ENCODE data around the gene SLC25A31. TPM values are rescaled to one million over a fixed set of nuclear protein-coding genes. Genes with fewer than 3 reads are reported as not detected.

The SLC25A31 gene
- not detected for polyA plus RNA-seq (2013, experiment 1 of 2)
- polyA plus RNA-seq (2013, experiment 2 of 2): not detected

- H3K4me3 ChIP-seq (ENCODE audit: low read length): no peak within 1 kb of the TSS
- WGBS (ENCODE audit: extremely low coverage, insufficient coverage, low lambda C conversion rate): no CpG with 5 or more reads among the region's 64 CpGs
- H3K79me2 ChIP-seq (ENCODE audit: control insufficient read depth, insufficient read depth, low read length): no peaks in the 10 kb centered on the region
- no peaks in the 10 kb centered on the region for H3K4me1 ChIP-seq (ENCODE audit: control insufficient read depth, low read depth, low read length)
- H3K4me2 ChIP-seq (ENCODE audit: low read length): no peak within 1 kb of the TSS
- no peak within 1 kb of the TSS for H2BK120ac ChIP-seq (ENCODE audit: low read depth, low read length)
- no peak within 1 kb of the TSS for H3K23ac ChIP-seq (ENCODE audit: low read length)
- no peaks in the 10 kb centered on the region for H3K36me3 ChIP-seq (ENCODE audit: control insufficient read depth, insufficient read depth, low read length)
- no peak within 1 kb of the TSS for H4K8ac ChIP-seq (ENCODE audit: low read depth, low read length)
- no peak within 1 kb of the TSS for H2BK15ac ChIP-seq (replicated peaks; ENCODE audit: low read depth)
- H4K5ac ChIP-seq (ENCODE audit: low read length): no peak within 1 kb of the TSS
- H3K18ac ChIP-seq (ENCODE audit: low read length): no peak within 1 kb of the TSS
- no peaks in the 10 kb centered on the region for H3K79me1 ChIP-seq (ENCODE audit: low read length)
- no peak within 1 kb of the TSS for H3K56ac ChIP-seq (ENCODE audit: low read length)
- H3K9ac ChIP-seq (ENCODE audit: low read length): no peak within 1 kb of the TSS
- H2AK5ac ChIP-seq (ENCODE audit: low read length): no peak within 1 kb of the TSS
- DNase-seq: no peak
- H3K27ac ChIP-seq (ENCODE audit: low read depth, low read length): no peak within 1 kb of the TSS
- no peak within 1 kb of the TSS for H2BK5ac ChIP-seq (ENCODE audit: low read length)
- H3K27me3 ChIP-seq (ENCODE audit: insufficient read depth, low read length, poor library complexity): no peaks in the 10 kb centered on the region
- H3K4ac ChIP-seq (ENCODE audit: low read depth, low read length): no peak within 1 kb of the TSS
These were observed at the start of gene SLC25A31 for GRCh38 chr4:127730142-127730913. Gene SLC25A31 (plus strand): TSS chr4:127730400. CDS start chr4:127730546, 146 bp downstream.

DNA sequence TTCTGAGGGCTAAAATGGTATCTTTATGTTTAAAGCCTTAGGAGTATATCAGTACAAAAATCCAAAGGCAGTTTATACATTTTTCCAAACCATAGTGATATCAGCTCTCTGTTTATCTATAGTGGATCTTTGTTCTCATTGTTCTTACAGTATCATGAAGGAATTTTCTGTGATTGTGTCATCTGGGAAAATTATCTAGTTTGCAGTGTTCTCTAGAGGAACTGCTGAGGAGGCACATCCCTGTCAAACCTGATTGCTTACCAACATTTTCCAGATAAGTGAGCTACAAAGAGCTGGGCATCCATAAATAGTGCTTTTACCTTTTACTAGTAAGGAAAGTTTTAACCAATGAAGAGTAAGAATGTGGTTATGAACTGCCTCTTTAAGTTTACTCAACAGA, 44.9 kb upstream of the SLC25A31 start:
- no peaks in the 10 kb centered on the region for H3K36me3 ChIP-seq (ENCODE audit: control insufficient read depth, insufficient read depth, low read length)
- H3K56ac ChIP-seq (ENCODE audit: low read length): no peak overlapping the region
- H3K9ac ChIP-seq (ENCODE audit: low read length): no peak overlapping the region
- no peak overlapping the region for H2BK5ac ChIP-seq (ENCODE audit: low read length)
- no peak overlapping the region for H3K4me2 ChIP-seq (ENCODE audit: low read length)
- H3K27me3 ChIP-seq (ENCODE audit: insufficient read depth, low read length, poor library complexity): no peaks in the 10 kb centered on the region
- no peak overlapping the region for H3K23ac ChIP-seq (ENCODE audit: low read length)
- H3K79me1 ChIP-seq (ENCODE audit: low read length): no peaks in the 10 kb centered on the region
- H3K4ac ChIP-seq (ENCODE audit: low read depth, low read length): no peak overlapping the region
- no peaks in the 10 kb centered on the region for H3K4me1 ChIP-seq (ENCODE audit: control insufficient read depth, low read depth, low read length)
- H4K8ac ChIP-seq (ENCODE audit: low read depth, low read length): no peak overlapping the region
- no peak overlapping the region for H3K18ac ChIP-seq (ENCODE audit: low read length)
- peak; percentile 23 for DNase-seq
- H2AK5ac ChIP-seq (ENCODE audit: low read length): no peak overlapping the region
- no peak overlapping the region for H4K5ac ChIP-seq (ENCODE audit: low read length)
- H2BK15ac ChIP-seq (replicated peaks; ENCODE audit: low read depth): no peak overlapping the region
- no peak overlapping the region for H2BK120ac ChIP-seq (ENCODE audit: low read depth, low read length)
- no peak overlapping the region for H3K27ac ChIP-seq (ENCODE audit: low read depth, low read length)
- no peaks in the 10 kb centered on the region for H3K79me2 ChIP-seq (ENCODE audit: control insufficient read depth, insufficient read depth, low read length)
- no peak overlapping the region for H3K4me3 ChIP-seq (ENCODE audit: low read length)

- Histone ChIP-seq H3K4me2 (ENCODE audit: low read length) (no peak overlapping the region), H3K4ac (ENCODE audit: low read depth, low read length) (no peak overlapping the region), H2BK15ac (replicated peaks; ENCODE audit: low read depth) (no peak overlapping the region), H3K18ac (ENCODE audit: low read length) (no peak overlapping the region), H3K56ac (ENCODE audit: low read length) (no peak overlapping the region), H3K4me1 (ENCODE audit: control insufficient read depth, low read depth, low read length) (no peaks in the 10 kb centered on the region), H3K4me3 (ENCODE audit: low read length) (no peak overlapping the region), H3K36me3 (ENCODE audit: control insufficient read depth, insufficient read depth, low read length) (no peaks in the 10 kb centered on the region), H4K5ac (ENCODE audit: low read length) (no peak overlapping the region), H3K79me1 (ENCODE audit: low read length) (no peaks in the 10 kb centered on the region), H2AK5ac (ENCODE audit: low read length) (no peak overlapping the region), H3K23ac (ENCODE audit: low read length) (no peak overlapping the region), H3K27ac (ENCODE audit: low read depth, low read length) (no peak overlapping the region), H2BK120ac (ENCODE audit: low read depth, low read length) (no peak overlapping the region), H4K8ac (ENCODE audit: low read depth, low read length) (no peak overlapping the region), H2BK5ac (ENCODE audit: low read length) (no peak overlapping the region), H3K27me3 (ENCODE audit: insufficient read depth, low read length, poor library complexity) (no peaks in the 10 kb centered on the region), H3K79me2 (ENCODE audit: control insufficient read depth, insufficient read depth, low read length) (no peaks in the 10 kb centered on the region), H3K9ac (ENCODE audit: low read length) (no peak overlapping the region)
- WGBS (ENCODE audit: extremely low coverage, insufficient coverage, low lambda C conversion rate): no CpG with 5 or more reads among the region's 2 CpGs
- no peak for DNase-seq
These were observed 43.5 kb upstream of the SLC25A31 start for GRCh38 chr4:127686658-127687057.

DNA sequence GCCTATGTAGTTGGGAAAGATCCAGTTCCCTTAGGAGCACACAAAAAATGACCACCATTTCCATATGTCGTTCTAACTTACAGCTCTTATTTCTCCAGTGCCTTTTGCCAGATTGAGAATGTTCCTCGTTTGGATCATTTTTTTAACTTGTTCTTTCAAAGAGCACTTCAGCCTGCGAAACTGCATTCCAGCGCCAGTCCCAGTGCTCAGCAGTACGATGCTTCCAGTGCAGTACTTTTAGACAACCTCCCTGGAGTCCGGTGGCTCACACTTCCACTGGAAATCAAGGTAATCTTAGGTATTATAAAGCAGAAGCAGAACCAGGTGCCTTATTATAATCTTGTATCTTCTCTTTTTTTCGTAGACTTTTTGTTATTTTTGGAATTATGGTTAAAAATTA, 42.6 kb upstream of the SLC25A31 start:
- Histone ChIP-seq H3K27ac (ENCODE audit: low read depth, low read length) (no peak overlapping the region), H3K9ac (ENCODE audit: low read length) (no peak overlapping the region), H2BK5ac (ENCODE audit: low read length) (no peak overlapping the region), H4K8ac (ENCODE audit: low read depth, low read length) (no peak overlapping the region), H3K4me2 (ENCODE audit: low read length) (no peak overlapping the region), H4K5ac (ENCODE audit: low read length) (no peak overlapping the region), H2BK15ac (replicated peaks; ENCODE audit: low read depth) (no peak overlapping the region), H3K36me3 (ENCODE audit: control insufficient read depth, insufficient read depth, low read length) (no peaks in the 10 kb centered on the region), H3K79me1 (ENCODE audit: low read length) (no peaks in the 10 kb centered on the region), H3K18ac (ENCODE audit: low read length) (no peak overlapping the region), H3K79me2 (ENCODE audit: control insufficient read depth, insufficient read depth, low read length) (no peaks in the 10 kb centered on the region), H2BK120ac (ENCODE audit: low read depth, low read length) (no peak overlapping the region), H3K4ac (ENCODE audit: low read depth, low read length) (no peak overlapping the region), H2AK5ac (ENCODE audit: low read length) (no peak overlapping the region), H3K4me3 (ENCODE audit: low read length) (no peak overlapping the region), H3K4me1 (ENCODE audit: control insufficient read depth, low read depth, low read length) (no peaks in the 10 kb centered on the region), H3K23ac (ENCODE audit: low read length) (no peak overlapping the region), H3K56ac (ENCODE audit: low read length) (no peak overlapping the region), H3K27me3 (ENCODE audit: insufficient read depth, low read length, poor library complexity) (no peaks in the 10 kb centered on the region)
- WGBS (ENCODE audit: extremely low coverage, insufficient coverage, low lambda C conversion rate): no CpG with 5 or more reads among the region's 7 CpGs
- DNase-seq: no peak

DNA sequence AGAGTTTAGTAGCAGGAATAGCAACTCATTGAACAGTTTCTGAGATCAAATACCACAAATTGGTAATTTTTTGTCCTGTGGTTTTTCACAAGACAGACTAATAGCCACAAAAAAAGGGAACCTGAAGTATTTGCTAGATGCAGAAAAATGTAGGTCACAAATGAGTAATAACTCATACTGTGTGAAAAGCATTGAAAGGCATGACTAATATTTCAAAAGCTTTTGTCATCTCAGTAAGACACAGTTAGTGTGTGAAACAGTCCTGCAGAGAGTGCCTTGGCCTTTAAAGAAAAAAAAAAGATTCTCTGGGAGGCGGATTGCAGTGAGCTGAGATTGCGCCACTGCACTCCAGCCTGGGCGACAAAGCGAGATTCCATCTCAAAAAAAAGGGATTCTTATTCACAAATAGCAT, 31.4 kb upstream of the SLC25A31 start:
- WGBS (ENCODE audit: extremely low coverage, insufficient coverage, low lambda C conversion rate): no CpG with 5 or more reads among the region's 4 CpGs
- Histone ChIP-seq H3K36me3 (ENCODE audit: control insufficient read depth, insufficient read depth, low read length) (no peaks in the 10 kb centered on the region), H2AK5ac (ENCODE audit: low read length) (no peak overlapping the region), H3K9ac (ENCODE audit: low read length) (no peak overlapping the region), H3K56ac (ENCODE audit: low read length) (no peak overlapping the region), H3K4me2 (ENCODE audit: low read length) (no peak overlapping the region), H3K27ac (ENCODE audit: low read depth, low read length) (no peak overlapping the region), H4K5ac (ENCODE audit: low read length) (no peak overlapping the region), H3K79me2 (ENCODE audit: control insufficient read depth, insufficient read depth, low read length) (no peaks in the 10 kb centered on the region), H3K4me1 (ENCODE audit: control insufficient read depth, low read depth, low read length) (no peaks in the 10 kb centered on the region), H3K79me1 (ENCODE audit: low read length) (no peaks in the 10 kb centered on the region), H4K8ac (ENCODE audit: low read depth, low read length) (no peak overlapping the region), H3K4ac (ENCODE audit: low read depth, low read length) (no peak overlapping the region), H2BK5ac (ENCODE audit: low read length) (no peak overlapping the region), H2BK15ac (replicated peaks; ENCODE audit: low read depth) (no peak overlapping the region), H2BK120ac (ENCODE audit: low read depth, low read length) (no peak overlapping the region), H3K27me3 (ENCODE audit: insufficient read depth, low read length, poor library complexity) (no peaks in the 10 kb centered on the region), H3K18ac (ENCODE audit: low read length) (no peak overlapping the region), H3K23ac (ENCODE audit: low read length) (no peak overlapping the region), H3K4me3 (ENCODE audit: low read length) (no peak overlapping the region)
- no peak for DNase-seq

DNA sequence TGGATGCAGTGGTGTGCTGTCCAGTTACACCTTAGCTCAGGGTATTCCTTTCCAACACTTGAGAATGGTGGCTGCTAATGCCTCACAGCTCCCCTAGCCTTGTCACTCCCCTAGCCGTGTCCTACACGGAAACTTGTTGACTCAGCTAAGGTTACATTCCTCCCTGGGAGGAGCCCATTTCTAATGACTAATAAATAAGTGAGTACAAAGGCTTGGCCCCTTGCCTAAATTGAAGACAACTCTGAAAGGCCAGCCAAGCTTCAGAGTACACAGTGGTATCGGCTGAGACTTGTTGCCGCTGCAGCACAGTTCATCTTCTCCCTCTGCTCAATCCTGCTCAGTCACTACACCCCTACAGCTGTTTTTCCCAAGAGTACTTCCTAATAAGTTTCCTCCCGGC, 21.2 kb upstream of the SLC25A31 start:
- Histone ChIP-seq H3K56ac (ENCODE audit: low read length) (no peak overlapping the region), H3K4me1 (ENCODE audit: control insufficient read depth, low read depth, low read length) (no peaks in the 10 kb centered on the region), H2AK5ac (ENCODE audit: low read length) (no peak overlapping the region), H3K4me3 (ENCODE audit: low read length) (no peak overlapping the region), H3K79me1 (ENCODE audit: low read length) (no peaks in the 10 kb centered on the region), H3K18ac (ENCODE audit: low read length) (no peak overlapping the region), H4K5ac (ENCODE audit: low read length) (no peak overlapping the region), H4K8ac (ENCODE audit: low read depth, low read length) (no peak overlapping the region), H2BK120ac (ENCODE audit: low read depth, low read length) (no peak overlapping the region), H2BK15ac (replicated peaks; ENCODE audit: low read depth) (no peak overlapping the region), H3K27me3 (ENCODE audit: insufficient read depth, low read length, poor library complexity) (no peaks in the 10 kb centered on the region), H3K4ac (ENCODE audit: low read depth, low read length) (no peak overlapping the region), H3K4me2 (ENCODE audit: low read length) (no peak overlapping the region), H3K23ac (ENCODE audit: low read length) (no peak overlapping the region), H3K27ac (ENCODE audit: low read depth, low read length) (no peak overlapping the region), H3K36me3 (ENCODE audit: control insufficient read depth, insufficient read depth, low read length) (no peaks in the 10 kb centered on the region), H3K79me2 (ENCODE audit: control insufficient read depth, insufficient read depth, low read length) (no peaks in the 10 kb centered on the region), H3K9ac (ENCODE audit: low read length) (no peak overlapping the region), H2BK5ac (ENCODE audit: low read length) (no peak overlapping the region)
- DNase-seq: peak; percentile 38
- WGBS (ENCODE audit: extremely low coverage, insufficient coverage, low lambda C conversion rate): no CpG with 5 or more reads among the region's 5 CpGs
